GM13977 (cell line): ENCODE data around the gene KLHL29.

ENCODE experiments used
- DNase-seq: peaks from one replicate; pipeline ENCODE4 v3.0.0; 2012; ENCODE audit warnings: low spot score
- in situ Hi-C: fragments of 300-500 bp; cut with MboI; formaldehyde crosslinking; loops from one replicate; pipeline ENCODE4 v1.12.0; 2022; ENCODE audit warnings: low sequenced_read_pairs, low pct_unique_long_range_greater_than_20kb, mixed read lengths, inconsistent platforms; ENCODE audit not compliant: unreplicated experiment
- TF ChIP-seq, protein P1 (sequence below): IDR thresholded peaks from 2 replicates; pipeline ENCODE4 v1.5.1; 2012; ENCODE audit warnings: mild to moderate bottlenecking, control low read depth; ENCODE audit not compliant: insufficient read depth; ENCODE audit errors: extremely low read depth, missing control alignments

Gene KLHL29

DNA sequence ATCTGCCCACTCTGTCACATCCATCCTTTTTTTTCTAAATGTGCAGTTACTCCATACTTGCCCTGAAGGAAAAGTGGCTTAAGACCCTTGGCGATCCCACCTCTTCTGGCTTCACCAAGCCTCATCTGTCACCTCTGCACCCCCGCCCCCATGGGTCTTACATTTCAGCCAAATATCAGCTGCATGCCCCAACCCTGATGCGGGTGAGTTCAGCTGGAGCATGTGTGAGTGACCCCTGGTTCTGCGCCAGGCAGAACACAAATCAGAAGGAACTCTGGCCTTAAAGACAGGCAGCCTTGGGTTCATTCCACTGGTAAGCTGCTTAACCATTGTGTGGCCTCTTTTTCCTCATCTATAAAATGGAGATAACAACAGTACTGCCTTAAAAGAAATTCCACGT is 194.7 kb downstream of the KLHL29 start:
- in situ Hi-C loops = no loop called here
- TF ChIP-seq, protein P1, sequence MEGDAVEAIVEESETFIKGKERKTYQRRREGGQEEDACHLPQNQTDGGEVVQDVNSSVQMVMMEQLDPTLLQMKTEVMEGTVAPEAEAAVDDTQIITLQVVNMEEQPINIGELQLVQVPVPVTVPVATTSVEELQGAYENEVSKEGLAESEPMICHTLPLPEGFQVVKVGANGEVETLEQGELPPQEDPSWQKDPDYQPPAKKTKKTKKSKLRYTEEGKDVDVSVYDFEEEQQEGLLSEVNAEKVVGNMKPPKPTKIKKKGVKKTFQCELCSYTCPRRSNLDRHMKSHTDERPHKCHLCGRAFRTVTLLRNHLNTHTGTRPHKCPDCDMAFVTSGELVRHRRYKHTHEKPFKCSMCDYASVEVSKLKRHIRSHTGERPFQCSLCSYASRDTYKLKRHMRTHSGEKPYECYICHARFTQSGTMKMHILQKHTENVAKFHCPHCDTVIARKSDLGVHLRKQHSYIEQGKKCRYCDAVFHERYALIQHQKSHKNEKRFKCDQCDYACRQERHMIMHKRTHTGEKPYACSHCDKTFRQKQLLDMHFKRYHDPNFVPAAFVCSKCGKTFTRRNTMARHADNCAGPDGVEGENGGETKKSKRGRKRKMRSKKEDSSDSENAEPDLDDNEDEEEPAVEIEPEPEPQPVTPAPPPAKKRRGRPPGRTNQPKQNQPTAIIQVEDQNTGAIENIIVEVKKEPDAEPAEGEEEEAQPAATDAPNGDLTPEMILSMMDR = no peak
- no peak for DNase-seq

DNA sequence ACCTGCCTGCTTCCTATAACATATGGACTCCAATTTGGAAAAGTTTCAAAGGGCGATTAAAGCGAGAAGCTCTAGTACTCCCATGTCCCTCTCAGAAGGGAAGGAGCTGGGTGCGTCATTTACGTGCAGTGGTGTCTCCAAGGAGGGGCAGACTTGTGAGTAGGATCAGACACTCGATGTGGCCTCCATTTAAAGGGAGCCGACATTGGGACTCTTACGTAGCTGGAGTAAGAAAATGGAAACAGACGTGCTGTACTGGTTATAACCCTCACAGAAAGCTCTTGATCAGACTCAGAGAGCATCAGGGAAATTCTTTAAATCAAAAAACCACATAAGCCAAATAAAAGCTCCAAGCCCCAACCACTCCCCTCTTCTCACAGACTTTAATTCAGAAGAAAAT is 198.5 kb downstream of the KLHL29 start:
- no peak for DNase-seq
- TF ChIP-seq, protein P1 = no peak
- in situ Hi-C loops = no loop called here

DNA sequence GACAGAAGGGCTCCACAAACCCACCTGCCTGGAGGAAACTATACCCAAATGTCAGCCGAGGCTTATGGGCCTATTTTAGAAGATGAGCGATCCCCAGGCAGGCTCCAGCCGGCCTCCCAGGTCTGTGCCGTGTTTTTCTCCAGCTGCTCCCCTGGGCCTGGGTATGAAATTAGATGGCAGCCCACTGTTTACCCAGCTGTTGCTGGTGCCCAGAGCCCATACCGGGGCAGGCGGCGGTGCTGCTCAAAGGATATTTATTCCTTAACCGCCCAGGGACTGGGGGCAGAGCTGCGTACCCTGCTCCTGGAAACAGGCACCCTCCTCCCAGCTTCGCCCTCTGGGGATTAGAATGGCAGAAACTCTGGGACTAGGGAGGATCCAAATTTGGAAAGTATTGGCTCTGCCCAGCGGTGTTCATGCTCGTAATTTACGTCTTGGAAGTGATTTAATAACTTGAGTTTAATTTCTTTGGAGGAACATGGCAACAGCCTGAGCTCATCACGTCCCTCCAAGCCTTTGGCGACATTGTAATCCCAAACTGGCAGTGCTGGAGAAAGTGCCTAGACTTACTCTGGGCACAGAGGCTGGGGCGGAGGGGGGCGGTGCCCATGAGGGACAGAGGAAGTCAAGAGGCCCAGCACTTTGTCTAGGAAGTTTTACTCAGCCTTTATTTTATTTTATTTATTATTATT is 199.2 kb downstream of the KLHL29 start:
- TF ChIP-seq, protein P1 = no peak
- no peak for DNase-seq
- in situ Hi-C loops = no loop called here

DNA sequence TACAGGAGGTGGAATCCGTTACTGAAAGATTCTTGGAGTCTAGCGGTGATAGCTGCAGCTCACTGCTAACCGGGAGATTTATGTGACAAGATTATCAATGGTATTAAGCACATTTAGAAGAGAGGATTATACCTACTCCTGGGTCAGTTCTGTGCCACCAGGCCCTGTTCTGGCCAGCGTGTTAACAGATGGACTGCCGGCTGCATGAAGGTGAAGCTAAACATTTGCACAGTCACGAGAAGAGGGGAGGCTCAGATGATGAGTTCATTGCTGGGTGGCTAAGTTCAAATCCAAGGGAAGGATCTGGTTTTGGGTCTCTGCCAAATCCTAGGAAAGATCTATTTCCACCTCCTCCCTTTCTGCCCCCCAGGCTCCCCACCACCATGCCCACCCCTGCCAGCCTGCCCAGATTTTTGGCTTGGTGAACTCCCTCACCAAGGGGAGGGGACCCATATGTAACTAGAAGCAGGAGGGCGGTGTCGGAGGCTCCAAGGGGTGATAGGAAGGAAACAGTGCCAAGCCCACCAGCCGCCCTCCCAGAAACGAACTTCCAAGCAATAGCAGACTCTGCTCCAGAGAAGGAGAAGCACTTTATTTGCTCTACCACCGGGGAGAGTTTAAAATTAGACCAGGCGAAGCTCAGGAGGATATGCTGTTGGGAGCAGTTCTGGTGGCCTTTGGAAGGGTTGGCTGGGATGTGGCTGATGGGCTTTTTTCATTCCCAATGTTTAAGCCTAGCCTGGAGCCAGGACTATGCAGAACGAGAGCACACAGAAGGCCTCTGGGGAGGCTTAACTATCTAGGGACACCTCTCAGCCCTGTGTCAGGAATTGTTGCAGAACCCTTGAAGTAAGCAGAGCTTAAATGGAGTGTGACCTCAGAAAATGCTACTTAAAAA is 200.5 kb downstream of the KLHL29 start:
- in situ Hi-C loops = no loop called here
- TF ChIP-seq, protein P1 = no peak
- no peak for DNase-seq

DNA sequence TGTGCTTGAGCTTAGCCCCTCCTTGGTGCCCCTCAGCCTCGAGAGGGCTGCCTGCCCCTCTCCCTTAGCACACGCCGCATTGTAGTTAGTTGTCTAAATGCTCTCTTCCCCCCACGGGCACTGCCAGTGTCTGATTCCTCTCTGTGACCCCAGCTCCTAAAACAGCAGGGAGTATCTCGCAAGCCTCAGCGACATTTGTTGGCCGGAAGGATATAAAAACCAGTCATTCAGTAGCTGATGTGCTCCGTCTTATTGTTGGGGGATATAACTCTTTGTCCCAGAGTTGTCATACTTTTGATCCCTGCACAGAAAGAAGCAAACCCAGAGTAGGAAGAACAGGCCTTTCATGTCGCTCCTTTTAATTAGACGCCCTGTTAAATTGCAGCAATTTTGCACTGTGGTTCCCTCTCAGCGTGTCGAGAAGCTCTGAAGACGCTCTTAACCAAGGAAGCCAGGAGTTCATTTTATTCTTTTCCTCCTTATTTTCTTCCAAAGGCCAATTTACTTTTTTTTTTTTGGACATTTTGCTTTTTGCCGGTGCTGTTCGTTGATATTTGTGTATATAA is 201.8 kb downstream of the KLHL29 start:
- DNase-seq = no peak
- in situ Hi-C loops = no loop called here
- TF ChIP-seq, protein P1 = no peak

DNA sequence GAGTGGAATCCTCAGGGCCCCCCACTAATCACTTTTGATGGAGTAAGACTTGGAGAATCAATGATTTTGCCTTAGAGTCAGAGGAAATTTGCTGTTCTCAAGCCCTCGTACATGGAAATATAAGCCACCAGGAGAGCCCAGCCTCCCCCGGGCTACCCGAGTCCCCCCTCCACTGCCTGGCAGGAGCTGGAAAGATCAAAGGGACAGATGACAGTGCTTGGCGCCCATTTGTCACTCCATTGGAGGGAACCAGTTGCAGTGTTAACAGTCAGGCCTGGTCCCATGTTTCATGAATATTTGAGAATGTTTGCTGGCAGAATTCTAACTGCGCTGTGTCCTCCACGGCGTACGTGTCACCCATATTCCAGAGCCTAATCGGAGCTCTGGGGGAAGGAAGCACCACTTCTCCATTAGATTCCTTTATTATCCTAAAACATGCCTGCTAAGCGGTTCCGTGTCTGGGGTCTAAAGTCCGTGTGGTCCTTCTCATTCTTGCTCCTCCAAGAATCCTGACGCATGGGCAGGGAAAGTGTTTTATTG is 202.4 kb downstream of the KLHL29 start:
- no peak for DNase-seq
- TF ChIP-seq, protein P1 = no peak
- in situ Hi-C loops = no loop called here
